Measurements from ENCODE around the gene CEP170B.
"Not testable (repeated sequence)": the region's sequence is repeated elsewhere in the genome, so short reads cannot be mapped to it uniquely, and the experiment has no call there.

CEP170B gene

GRCh38 chr14:104877066-104877805, 12.2 kb downstream of the CEP170B start:
- no peak for FAIRE-seq

GRCh38 chr14:104877806-104878550, 12.9 kb downstream of the CEP170B start:
- FAIRE-seq (no peak), DNase-seq (ENCODE audit: insufficient read length, low spot score) (no peak)

More at GRCh38 chr14:104877066-104877805, 12.2 kb downstream of the CEP170B start:
- no peak for DNase-seq (ENCODE audit: insufficient read length, low spot score)

GRCh38 chr14:104878582-104878981, 13.5 kb downstream of the CEP170B start:
- DNase-seq (ENCODE audit: insufficient read length, low spot score) (no peak), FAIRE-seq (no peak)

GRCh38 chr14:104879201-104879982, 14.3 kb downstream of the CEP170B start:
- DNase-seq (ENCODE audit: insufficient read length, low spot score) (no peak), FAIRE-seq (no peak)

GRCh38 chr14:104879983-104880565, 15.0 kb downstream of the CEP170B start:
- FAIRE-seq (no peak), DNase-seq (ENCODE audit: insufficient read length, low spot score) (no peak)

GRCh38 chr14:104880584-104881210, 15.6 kb downstream of the CEP170B start:
- peak; percentile 48 for FAIRE-seq
- no peak for DNase-seq (ENCODE audit: insufficient read length, low spot score)

- DNase-seq (ENCODE audit: insufficient read length, low spot score) (no peak), FAIRE-seq (no peak)
Measured at GRCh38 chr14:104881369-104881979, 16.4 kb downstream of the CEP170B start.

GRCh38 chr14:104882325-104882973, 17.4 kb downstream of the CEP170B start:
- DNase-seq (ENCODE audit: insufficient read length, low spot score): no peak
- FAIRE-seq: no peak

GRCh38 chr14:104882991-104883660, 18.1 kb downstream of the CEP170B start:
- no peak for DNase-seq (ENCODE audit: insufficient read length, low spot score)
- no peak for FAIRE-seq

GRCh38 chr14:104883681-104884361, 18.8 kb downstream of the CEP170B start:
- DNase-seq (ENCODE audit: insufficient read length, low spot score) (no peak), FAIRE-seq (no peak)

- not testable (repeated sequence) for DNase-seq (ENCODE audit: insufficient read length, low spot score); FAIRE-seq
Measured at GRCh38 chr14:104884381-104884780, 19.3 kb downstream of the CEP170B start.

GRCh38 chr14:104885031-104885972, 20.2 kb downstream of the CEP170B start:
- FAIRE-seq: no peak
- no peak for DNase-seq (ENCODE audit: insufficient read length, low spot score)

- DNase-seq (ENCODE audit: insufficient read length, low spot score) (no peak), FAIRE-seq (no peak)
Measured at GRCh38 chr14:104885973-104886689, 21.1 kb downstream of the CEP170B start.

GRCh38 chr14:104886690-104887622, 21.9 kb downstream of the CEP170B start:
- no peak for FAIRE-seq

GRCh38 chr14:104887623-104888488, 22.8 kb downstream of the CEP170B start:
- FAIRE-seq (no peak), DNase-seq (ENCODE audit: insufficient read length, low spot score) (no peak)

More at GRCh38 chr14:104886690-104887622, 21.9 kb downstream of the CEP170B start:
- DNase-seq (ENCODE audit: insufficient read length, low spot score): no peak

Measured in HTR-8/SVneo (cell line).